Astrocyte of the spinal cord (primary cell): Measurements from ENCODE around the gene FTO.

Experiments used
- DNase-seq: peaks from one replicate; pipeline ENCODE4 v3.0.0; 2011; ENCODE audit warnings: low read depth, low spot score
- H3K4me3 ChIP-seq: 2 replicates; pipeline ENCODE4 v1.5.1; 2011; ENCODE audit warnings: low read depth, mild to moderate bottlenecking, low read length, moderate library complexity
- in situ Hi-C: cut with HindIII; loops from 2 replicates; pipeline ENCODE4 v1.10.0; 2017; ENCODE audit warnings: low sequenced_read_pairs
- TF ChIP-seq, protein P1 (sequence below): IDR thresholded peaks from 2 replicates; pipeline ENCODE4 v1.5.1; 2012; ENCODE audit warnings: low read depth, mild to moderate bottlenecking, low read length, inconsistent platforms

Gene FTO

DNA sequence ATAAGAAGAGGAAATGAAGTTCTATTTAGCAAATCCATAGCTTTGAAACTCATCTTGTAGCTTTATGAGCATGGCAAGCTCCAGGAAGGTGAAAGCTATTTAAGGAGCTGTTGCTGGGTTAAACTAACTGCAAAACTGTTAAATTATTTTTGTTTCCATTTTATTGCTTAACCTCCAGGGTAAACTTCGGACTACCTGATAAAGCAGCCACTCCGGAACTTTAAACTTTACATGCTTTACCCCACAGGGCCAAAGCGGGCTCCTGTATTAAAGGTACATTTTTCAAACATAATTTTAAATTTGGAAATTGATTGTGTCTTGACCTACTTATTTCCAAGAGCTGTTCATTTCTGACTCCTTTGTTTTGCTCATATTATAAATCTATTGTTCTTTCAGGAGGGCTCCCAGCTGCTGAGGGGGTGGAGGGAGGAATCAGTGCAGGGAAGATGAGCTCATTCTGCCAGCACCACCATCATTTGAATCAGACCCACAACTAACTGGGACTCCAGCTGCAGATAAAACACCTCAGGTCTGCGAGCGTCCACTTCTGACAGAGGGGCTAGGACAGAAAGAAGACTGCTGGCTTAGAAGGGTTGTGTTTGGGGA is 424.8 kb downstream of the FTO start:
- no peak overlapping the region for H3K4me3 ChIP-seq
- DNase-seq = no peak
- in situ Hi-C loops = no loop called here
- TF ChIP-seq, protein P1, sequence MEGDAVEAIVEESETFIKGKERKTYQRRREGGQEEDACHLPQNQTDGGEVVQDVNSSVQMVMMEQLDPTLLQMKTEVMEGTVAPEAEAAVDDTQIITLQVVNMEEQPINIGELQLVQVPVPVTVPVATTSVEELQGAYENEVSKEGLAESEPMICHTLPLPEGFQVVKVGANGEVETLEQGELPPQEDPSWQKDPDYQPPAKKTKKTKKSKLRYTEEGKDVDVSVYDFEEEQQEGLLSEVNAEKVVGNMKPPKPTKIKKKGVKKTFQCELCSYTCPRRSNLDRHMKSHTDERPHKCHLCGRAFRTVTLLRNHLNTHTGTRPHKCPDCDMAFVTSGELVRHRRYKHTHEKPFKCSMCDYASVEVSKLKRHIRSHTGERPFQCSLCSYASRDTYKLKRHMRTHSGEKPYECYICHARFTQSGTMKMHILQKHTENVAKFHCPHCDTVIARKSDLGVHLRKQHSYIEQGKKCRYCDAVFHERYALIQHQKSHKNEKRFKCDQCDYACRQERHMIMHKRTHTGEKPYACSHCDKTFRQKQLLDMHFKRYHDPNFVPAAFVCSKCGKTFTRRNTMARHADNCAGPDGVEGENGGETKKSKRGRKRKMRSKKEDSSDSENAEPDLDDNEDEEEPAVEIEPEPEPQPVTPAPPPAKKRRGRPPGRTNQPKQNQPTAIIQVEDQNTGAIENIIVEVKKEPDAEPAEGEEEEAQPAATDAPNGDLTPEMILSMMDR = no peak

GRCh38 chr16:54129810-54130209 is 425.9 kb downstream of the FTO start:
- no peak overlapping the region for H3K4me3 ChIP-seq
- no peak for DNase-seq
- TF ChIP-seq, protein P1 = no peak
- in situ Hi-C loops = no loop called here

- TF ChIP-seq, protein P1 = no peak
- in situ Hi-C loops = no loop called here
- H3K4me3 ChIP-seq = no peak overlapping the region
- DNase-seq = peak; percentile 63
These were observed 431.7 kb downstream of the FTO start for GRCh38 chr16:54135361-54136275.

DNA sequence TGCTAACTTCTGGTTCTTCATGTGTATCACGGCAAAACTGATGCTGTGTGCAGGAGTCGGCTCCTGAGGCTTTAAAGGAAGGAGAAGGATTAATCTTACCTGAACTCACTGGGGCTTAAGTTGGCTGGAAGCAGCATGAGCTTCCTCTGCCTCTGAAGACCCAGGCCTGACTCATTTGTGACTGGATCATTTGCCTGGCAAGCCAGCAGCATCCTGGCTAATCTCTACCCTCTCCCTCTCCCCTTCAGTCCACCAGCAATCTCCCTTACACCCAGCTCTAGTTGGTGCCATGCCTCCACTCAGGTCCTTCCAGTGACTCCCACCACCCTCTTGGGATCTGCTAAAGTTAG is 432.3 kb downstream of the FTO start:
- in situ Hi-C loops = no loop called here
- TF ChIP-seq, protein P1 = no peak
- peak; percentile 45 for DNase-seq
- H3K4me3 ChIP-seq = no peak overlapping the region

- TF ChIP-seq, protein P1 = no peak
- no peak for DNase-seq
- H3K4me3 ChIP-seq = no peak overlapping the region
- in situ Hi-C loops = no loop called here
These were observed 436.3 kb downstream of the FTO start for GRCh38 chr16:54140057-54140787.

DNA sequence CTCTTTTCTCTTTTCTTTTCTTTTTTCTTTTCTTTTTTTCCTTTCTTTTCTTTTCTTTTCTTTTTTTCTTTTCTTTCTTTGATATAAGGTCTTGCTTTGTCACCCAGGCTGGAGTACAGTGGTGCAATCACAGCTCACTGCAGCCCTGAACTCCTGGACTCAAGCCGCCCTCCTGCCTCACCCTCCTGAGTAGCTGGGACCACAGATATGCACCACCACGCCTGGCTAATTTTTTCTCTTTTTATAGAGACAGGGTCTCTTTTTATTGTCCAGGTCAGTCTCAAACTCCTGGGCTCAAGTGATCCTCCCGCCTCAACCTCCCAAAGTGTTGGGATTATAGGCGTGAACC is 436.8 kb downstream of the FTO start:
- TF ChIP-seq, protein P1 = no peak
- in situ Hi-C loops = no loop called here
- no peak for DNase-seq
- no peak overlapping the region for H3K4me3 ChIP-seq
